Thyroid gland (tissue), 4 donors: ENCODE measurements around the gene SLC24A1. TPM values are rescaled to one million over a fixed set of nuclear protein-coding genes. Genes with fewer than 3 reads are reported as not detected.

Experiments
- DNase-seq, 2 donors: peaks; one replicate each; pipeline ENCODE4 v3.0.0-alpha.2; 2019
- H3K27ac ChIP-seq, 3 donors: fragments of 200-600 bp; sonication (generic); 1 replicate in 2 of 3; 2 replicates in 1 of 3; pipeline ENCODE4 v1.5.1; 2016 to 2019; ENCODE audit warnings: mild to moderate bottlenecking in 1 of 3, moderate library complexity in 1 of 3
- H3K27me3 ChIP-seq: fragments of 200-600 bp; sonication (generic); one replicate; pipeline ENCODE4 v1.5.1; 2019
- H3K36me3 ChIP-seq, 2 donors: fragments of 200-600 bp; sonication (generic); one replicate each; pipeline ENCODE4 v1.5.1; 2016 to 2019
- H3K4me1 ChIP-seq, 2 donors: fragments of 200-600 bp; sonication (generic); one replicate each; pipeline ENCODE4 v1.5.1; 2017 to 2019
- H3K4me3 ChIP-seq, 3 donors: fragments of 200-600 bp; sonication (generic); replicated peaks in 1 of 3; 1 replicate in 2 of 3; 2 replicates in 1 of 3; pipeline ENCODE4 v1.5.1; 2016; ENCODE audit warnings: mild to moderate bottlenecking in 1 of 3
- H3K9me3 ChIP-seq: fragments of 200-600 bp; sonication (generic); one replicate; pipeline ENCODE4 v1.5.1; 2017
- POLR2A ChIP-seq, 2 donors: fragments of 450-650 bp; IDR thresholded peaks; one replicate each; pipeline ENCODE4 v1.6.1; 2017; ENCODE audit warnings: antibody characterized with exemption in 2 of 2, mild to moderate bottlenecking in 2 of 2, moderate library complexity in 1 of 2
- WGBS, 2 donors: methylation state at CpG; one replicate each; pipeline ENCODE4 v1.1.5; 2017; 5-methylcytosine and 5-hydroxymethylcytosine counted together
- intact Hi-C: fragments of 100-400 bp; cut with DNase I; formaldehyde crosslinking; loops from one replicate; pipeline ENCODE4 v1.15.1; 2023
- total RNA-seq, 4 donors: library from RNA; depleted of rRNA; stranded (reverse); fragments of >200 nt; gene quantifications; one replicate each; pipeline ENCODE4 v1.2.3, GENCODE V29; 2016
- TF ChIP-seq, protein P1 (sequence below), 6 experiments: fragments of 200-600 bp in 3 of 6; fragments of 450-650 bp in 3 of 6; sonication (generic) in 3 of 6; IDR thresholded peaks; one replicate each; pipeline ENCODE4 v1.5.1; 2016 to 2019; ENCODE audit warnings: antibody characterized with exemption in 6 of 6, mild to moderate bottlenecking in 2 of 6, inconsistent platforms in 1 of 6, moderate library complexity in 1 of 6

Gene SLC24A1
- total RNA-seq, 4 donors from 2014 or later: 10.6 to 23.5 (median 13.0) TPM

DNA sequence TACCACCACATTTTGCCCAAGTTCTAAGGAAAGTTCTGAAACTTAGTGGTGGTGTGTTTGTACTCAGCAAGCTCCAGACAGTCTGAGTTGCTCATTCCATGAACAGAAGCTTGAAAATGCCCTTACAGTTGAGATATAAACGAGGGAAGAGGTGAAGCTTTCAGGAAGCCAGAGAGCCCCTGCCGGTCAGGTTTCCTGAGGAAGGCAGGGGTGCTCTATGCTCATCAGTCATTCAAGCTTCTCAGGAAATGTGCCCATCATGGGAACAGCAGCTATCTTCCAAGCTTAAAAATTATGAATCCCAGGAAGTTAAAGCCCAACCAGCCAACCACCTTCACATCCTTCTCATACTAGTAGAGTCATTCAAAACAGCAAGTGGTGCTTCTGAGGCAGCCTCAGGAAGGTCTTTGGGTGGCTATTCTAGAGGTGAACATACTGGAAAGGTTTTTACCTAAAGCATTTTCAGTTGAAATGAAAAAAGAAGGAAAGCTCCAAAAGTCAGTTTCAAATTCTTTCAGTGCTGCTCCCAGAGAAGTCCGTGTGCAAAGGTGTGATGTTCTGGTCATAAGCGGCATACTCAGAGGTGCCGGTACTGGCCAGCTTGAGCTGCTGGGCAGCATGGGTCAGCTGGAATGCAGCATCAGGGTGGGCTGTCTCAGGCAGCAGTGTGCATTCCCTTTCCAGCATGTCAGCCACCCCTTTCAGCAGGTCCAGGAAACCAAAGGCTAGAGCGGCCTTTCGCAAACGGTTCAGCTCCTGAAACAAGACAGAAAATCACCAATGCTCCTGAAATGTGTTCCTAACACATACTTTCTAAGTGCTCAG is 42.6 kb upstream of the SLC24A1 start:
- no peaks in the 10 kb centered on the region for H3K9me3 ChIP-seq
- WGBS, 2 donors: 70 to 71% methylated on average over 8 of the region's 8 CpGs
- no peak for TF ChIP-seq POLR2A (IDR thresholded peaks at IDR 0.05)
- TF ChIP-seq, protein P1, sequence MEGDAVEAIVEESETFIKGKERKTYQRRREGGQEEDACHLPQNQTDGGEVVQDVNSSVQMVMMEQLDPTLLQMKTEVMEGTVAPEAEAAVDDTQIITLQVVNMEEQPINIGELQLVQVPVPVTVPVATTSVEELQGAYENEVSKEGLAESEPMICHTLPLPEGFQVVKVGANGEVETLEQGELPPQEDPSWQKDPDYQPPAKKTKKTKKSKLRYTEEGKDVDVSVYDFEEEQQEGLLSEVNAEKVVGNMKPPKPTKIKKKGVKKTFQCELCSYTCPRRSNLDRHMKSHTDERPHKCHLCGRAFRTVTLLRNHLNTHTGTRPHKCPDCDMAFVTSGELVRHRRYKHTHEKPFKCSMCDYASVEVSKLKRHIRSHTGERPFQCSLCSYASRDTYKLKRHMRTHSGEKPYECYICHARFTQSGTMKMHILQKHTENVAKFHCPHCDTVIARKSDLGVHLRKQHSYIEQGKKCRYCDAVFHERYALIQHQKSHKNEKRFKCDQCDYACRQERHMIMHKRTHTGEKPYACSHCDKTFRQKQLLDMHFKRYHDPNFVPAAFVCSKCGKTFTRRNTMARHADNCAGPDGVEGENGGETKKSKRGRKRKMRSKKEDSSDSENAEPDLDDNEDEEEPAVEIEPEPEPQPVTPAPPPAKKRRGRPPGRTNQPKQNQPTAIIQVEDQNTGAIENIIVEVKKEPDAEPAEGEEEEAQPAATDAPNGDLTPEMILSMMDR (IDR thresholded peaks at IDR 0.05): no peak
- peaks cover 30 to 61% of the 10 kb centered on the region in 2 donors for H3K4me1 ChIP-seq
- peak in 1 of 2 donors; percentile 24 for DNase-seq
- peak overlapping the region in 2 of 3 donors; percentile 19 to 73 for H3K27ac ChIP-seq
- intact Hi-C loops: no loop called here
- H3K27me3 ChIP-seq: no peaks in the 10 kb centered on the region
- peaks cover 6 to 13% of the 10 kb centered on the region in 2 donors for H3K36me3 ChIP-seq
- no peak overlapping the region for H3K4me3 ChIP-seq

DNA sequence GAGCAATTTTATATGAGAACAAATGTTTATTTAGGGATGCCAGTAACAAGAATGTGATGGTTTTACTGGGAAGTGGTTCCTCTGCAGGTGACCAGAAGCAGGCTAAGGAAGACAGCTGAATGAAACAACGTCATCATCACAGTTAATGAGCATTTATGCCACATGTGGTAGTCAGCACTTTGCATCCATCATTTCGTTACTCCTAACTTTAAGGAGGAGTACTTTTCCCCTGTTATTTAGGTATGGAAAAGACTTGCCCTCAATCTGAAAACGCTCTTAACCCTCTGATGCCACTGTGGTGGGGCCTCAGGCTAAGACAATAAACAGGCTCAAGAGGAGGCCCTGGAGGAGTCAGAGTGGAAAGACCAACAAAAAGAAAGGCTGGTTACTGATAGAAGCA is 42.0 kb upstream of the SLC24A1 start:
- H3K4me3 ChIP-seq: no peak overlapping the region
- no peak for DNase-seq
- intact Hi-C loops: loop anchor here (10.0 kb wide), 1 partner anchor 175 kb away; no protein-coding TSS in a partner anchor
- TF ChIP-seq, protein P1 (IDR thresholded peaks at IDR 0.05): no peak
- TF ChIP-seq POLR2A (IDR thresholded peaks at IDR 0.05): no peak
- 56 to 58% methylated on average over 3 of the region's 3 CpGs for WGBS, 2 donors
- H3K4me1 ChIP-seq: peaks cover 30 to 60% of the 10 kb centered on the region in 2 donors
- no peaks in the 10 kb centered on the region for H3K27me3 ChIP-seq
- no peaks in the 10 kb centered on the region for H3K9me3 ChIP-seq
- peaks cover 11 to 19% of the 10 kb centered on the region in 2 donors for H3K36me3 ChIP-seq
- H3K27ac ChIP-seq: peak overlapping the region in 2 of 3 donors; percentile 19 to 73

DNA sequence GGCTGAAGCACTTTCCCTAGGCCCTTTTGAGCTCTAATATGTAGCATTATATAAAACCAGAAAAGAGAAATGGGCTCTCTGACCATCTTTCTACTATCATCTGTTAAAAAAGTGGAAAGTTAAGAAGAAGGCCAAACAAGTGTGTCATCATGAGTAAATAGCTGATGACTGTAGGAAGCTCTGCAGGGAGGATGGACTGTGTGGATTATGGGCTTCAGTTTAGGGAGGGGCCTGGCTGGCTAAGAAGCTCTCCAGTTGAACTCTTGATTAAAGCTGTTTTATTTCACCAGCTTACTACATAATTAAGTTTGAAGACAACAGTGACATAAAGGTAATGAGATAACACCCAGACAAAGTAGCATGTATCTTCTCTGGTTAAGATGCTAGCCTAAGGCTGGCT is 41.5 kb upstream of the SLC24A1 start:
- peaks cover 11 to 19% of the 10 kb centered on the region in 2 donors for H3K36me3 ChIP-seq
- intact Hi-C loops: loop anchor here (10.0 kb wide), 1 partner anchor 175 kb away; no protein-coding TSS in a partner anchor
- no peaks in the 10 kb centered on the region for H3K27me3 ChIP-seq
- H3K4me3 ChIP-seq: no peak overlapping the region
- no peaks in the 10 kb centered on the region for H3K9me3 ChIP-seq
- H3K27ac ChIP-seq: peak overlapping the region in 2 of 3 donors; percentile 19 to 73
- no peak for DNase-seq
- peaks cover 27 to 55% of the 10 kb centered on the region in 2 donors for H3K4me1 ChIP-seq
- no peak for TF ChIP-seq POLR2A (IDR thresholded peaks at IDR 0.05)
- TF ChIP-seq, protein P1 (IDR thresholded peaks at IDR 0.05): no peak

DNA sequence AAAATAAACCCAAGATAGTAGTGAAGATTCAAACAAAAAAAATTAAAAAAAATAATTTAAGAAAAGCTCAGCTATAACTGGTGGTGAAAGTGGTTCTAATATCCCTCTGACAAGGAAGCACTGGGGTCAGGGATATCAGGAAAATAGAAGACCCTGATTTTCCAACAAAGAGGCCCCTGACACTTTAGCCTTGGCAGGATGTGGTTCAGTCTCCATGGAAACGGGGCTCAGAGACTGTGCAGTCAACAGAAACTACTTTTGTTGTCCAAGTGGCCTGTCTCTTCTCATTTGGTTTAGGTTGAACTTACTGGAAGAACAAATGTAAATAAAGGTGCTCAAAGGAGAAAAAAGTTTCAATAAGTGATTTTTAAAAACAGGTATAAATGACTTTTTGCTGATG is 38.0 kb upstream of the SLC24A1 start:
- H3K4me3 ChIP-seq: no peak overlapping the region
- no peak for DNase-seq
- H3K36me3 ChIP-seq: peaks cover 22 to 23% of the 10 kb centered on the region in 2 donors
- H3K4me1 ChIP-seq: peaks cover 12 to 28% of the 10 kb centered on the region in 2 donors
- H3K27me3 ChIP-seq: no peaks in the 10 kb centered on the region
- TF ChIP-seq, protein P1 (IDR thresholded peaks at IDR 0.05): no peak
- TF ChIP-seq POLR2A (IDR thresholded peaks at IDR 0.05): no peak
- WGBS, 2 donors: 28 to 41% methylated on average over 1 of the region's 1 CpG
- intact Hi-C loops: loop anchor here (10.0 kb wide), 1 partner anchor 179 kb away; no protein-coding TSS in a partner anchor
- no peaks in the 10 kb centered on the region for H3K9me3 ChIP-seq
- H3K27ac ChIP-seq: peak overlapping the region in 2 of 3 donors; percentile 26 to 40

DNA sequence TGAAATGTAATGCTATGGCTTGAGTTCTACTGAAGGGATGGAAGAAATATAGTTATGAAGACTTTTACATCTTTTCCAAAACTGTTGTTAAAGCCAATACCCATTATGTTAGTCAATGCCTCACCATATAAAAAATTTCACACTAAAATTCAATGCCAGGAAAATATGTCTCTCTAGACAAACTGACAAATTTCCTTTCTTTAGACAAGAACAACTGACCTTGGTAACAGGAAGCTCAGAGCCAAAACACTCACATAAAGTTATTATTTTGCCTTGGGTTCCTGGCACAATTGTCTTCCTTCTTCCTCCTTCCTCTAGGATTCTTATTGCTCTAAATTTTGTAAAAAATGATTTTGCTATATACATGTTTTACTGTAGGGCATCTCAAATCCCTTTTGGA is 37.5 kb upstream of the SLC24A1 start:
- no peak for DNase-seq
- H3K27me3 ChIP-seq: no peaks in the 10 kb centered on the region
- H3K36me3 ChIP-seq: peaks cover 23 to 28% of the 10 kb centered on the region in 2 donors
- H3K4me3 ChIP-seq: no peak overlapping the region
- TF ChIP-seq, protein P1 (IDR thresholded peaks at IDR 0.05): no peak
- no peak for TF ChIP-seq POLR2A (IDR thresholded peaks at IDR 0.05)
- H3K4me1 ChIP-seq: peaks cover 10 to 22% of the 10 kb centered on the region in 2 donors
- H3K27ac ChIP-seq: peak overlapping the region in 1 of 3 donors; percentile 26
- H3K9me3 ChIP-seq: no peaks in the 10 kb centered on the region
- intact Hi-C loops: loop anchor here (10.0 kb wide), 1 partner anchor 179 kb away; no protein-coding TSS in a partner anchor
